GM19240 (cell line): ENCODE results near the gene PCMT1.
"Not testable (repeated sequence)": the region's sequence is repeated elsewhere in the genome, so short reads cannot be mapped to it uniquely, and the experiment has no call there.

Source experiments
- DNase-seq: peaks from one replicate; pipeline ENCODE4 v3.0.0; 2011; ENCODE audit warnings: low spot score; ENCODE audit not compliant: insufficient read length

The PCMT1 gene

DNA sequence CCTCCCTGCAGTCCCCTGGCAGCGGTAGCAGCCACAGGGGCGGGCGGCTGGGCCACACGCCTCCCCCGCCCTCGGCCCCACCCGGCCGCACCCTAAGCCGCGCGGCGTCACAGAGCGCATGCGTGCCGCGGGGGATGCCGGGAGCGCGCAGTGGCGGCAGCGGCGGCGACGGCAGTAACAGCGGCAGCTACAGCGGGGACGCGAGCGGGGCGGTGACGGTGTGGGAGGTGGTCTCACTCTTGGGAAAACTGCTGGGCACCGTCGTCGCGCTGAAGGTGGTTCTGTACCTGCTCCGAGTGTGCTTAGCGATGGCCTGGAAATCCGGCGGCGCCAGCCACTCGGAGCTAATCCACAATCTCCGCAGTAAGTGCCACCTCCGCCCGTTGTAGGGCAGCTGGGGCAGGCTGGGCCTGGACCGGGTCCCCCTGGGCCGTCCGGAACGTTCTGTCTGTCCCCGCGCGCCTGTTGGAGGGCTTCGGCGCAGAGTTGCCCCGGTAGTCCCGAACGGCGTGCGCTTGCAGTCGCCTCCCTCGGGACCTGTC, at the start of gene PCMT1:
Gene PCMT1 (plus strand): TSS at position 148 of the 542 bp plus-strand sequence. CDS start 161 bp downstream, at position 309.
- DNase-seq, result peak; percentile 50

DNA sequence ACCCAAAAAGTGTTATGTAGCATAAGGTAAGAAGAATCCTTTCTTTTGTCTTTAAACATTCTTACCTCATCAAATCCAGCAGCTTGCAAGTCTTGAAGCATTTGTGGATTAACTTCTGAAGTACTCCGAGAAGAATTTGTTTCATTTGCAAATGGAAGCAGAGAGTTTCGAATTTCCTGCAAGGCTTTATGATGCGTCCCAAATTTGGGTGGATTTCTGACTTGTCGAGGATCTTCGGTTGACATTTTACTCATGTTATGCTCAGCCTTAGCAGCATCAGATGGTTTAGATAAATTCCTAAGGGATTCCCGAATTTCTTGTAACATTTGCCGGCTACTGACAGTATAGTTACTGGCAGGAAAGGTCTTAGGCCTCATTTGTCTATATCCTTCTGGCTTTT, 47.8 kb upstream of the PCMT1 start:
- no peak for DNase-seq

DNA sequence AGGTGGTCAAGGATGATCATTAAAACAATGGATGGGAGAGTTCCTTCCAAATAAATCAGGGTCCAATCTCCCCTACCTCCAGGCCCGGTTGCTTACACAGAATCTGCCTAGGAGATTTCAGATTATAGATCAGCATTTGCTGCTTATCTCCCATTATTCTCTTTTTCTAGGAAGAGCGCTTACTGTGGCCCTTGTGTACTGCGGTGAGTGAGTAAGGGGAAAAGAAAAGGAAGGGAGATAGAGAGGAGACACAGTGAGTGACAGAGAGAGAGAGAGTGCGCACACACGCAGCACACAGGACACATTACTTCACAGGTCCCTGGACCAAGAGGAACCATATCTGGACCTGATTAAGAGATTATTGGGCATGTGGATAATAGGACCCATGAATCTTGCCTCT, 37.8 kb upstream of the PCMT1 start:
- DNase-seq, result no peak

DNA sequence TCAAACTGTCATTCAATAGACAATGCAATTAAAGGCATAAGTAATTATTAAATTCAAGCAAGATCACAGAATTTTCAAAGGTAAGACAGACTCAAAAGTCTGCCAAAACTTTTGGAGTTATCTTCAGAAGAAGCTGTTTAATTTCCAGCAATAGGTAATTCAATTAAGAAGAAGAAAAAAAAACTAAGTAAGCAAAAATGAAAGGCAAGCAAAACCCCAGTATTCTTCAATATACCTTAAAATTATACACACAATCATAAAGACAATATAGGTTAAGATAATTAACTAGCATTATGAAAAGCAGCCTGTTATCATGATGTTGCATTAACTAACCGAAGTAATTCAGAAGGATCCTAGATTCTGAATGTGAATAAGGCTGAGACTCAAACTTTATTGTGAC, 35.1 kb upstream of the PCMT1 start:
- no peak for DNase-seq

DNA sequence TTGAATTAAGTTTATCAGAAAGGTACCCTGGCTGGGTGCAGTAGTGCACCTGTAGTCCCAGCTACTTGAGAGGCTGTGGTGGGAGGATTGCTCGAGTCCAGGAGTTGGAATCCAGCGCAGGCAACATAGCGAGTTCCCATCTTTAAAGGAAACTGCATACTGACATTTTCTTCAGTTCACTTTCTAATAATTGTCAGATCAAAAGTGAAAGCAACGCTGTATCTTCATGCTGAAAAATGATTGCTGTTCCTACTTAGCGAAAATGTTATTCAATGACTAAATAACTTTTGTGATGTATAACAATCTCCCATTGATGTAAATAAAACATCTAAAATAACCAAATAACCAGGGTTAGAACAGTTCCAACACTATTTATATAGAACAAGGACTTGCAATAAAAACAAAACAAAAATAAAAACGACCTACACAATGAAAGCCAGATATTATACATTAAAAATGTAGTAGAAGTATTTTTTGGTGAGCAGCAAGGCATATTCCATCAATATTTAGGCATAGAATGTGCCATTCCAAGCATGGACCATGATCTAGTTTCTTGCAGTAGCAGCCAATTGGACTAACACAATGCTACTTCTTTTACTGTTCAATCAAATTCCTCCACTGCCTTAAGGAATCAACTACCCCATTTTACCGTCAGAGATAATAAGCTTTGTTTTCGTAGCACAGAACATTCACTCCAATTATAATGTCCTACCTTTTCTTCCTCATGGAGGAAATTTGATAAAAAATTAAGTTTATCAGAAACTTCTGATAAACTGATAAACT, 33.2 kb upstream of the PCMT1 start:
- no peak for DNase-seq

DNA sequence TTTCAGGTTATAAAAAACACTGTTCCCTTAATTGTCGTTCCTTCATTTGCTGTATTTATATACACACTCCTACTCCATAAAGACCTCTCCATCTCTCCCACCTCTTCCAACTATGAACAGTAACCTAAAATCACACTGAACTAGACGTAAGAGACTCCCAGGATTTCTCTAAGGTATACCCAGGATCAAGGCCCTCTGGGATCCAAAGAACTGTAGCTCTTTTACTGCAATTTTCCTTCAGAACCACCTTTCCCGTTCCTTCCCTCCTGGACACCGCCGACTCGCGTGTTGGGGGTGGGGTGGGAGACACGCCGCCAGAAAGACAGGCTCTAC, 32.3 kb upstream of the PCMT1 start:
- no peak for DNase-seq

DNA sequence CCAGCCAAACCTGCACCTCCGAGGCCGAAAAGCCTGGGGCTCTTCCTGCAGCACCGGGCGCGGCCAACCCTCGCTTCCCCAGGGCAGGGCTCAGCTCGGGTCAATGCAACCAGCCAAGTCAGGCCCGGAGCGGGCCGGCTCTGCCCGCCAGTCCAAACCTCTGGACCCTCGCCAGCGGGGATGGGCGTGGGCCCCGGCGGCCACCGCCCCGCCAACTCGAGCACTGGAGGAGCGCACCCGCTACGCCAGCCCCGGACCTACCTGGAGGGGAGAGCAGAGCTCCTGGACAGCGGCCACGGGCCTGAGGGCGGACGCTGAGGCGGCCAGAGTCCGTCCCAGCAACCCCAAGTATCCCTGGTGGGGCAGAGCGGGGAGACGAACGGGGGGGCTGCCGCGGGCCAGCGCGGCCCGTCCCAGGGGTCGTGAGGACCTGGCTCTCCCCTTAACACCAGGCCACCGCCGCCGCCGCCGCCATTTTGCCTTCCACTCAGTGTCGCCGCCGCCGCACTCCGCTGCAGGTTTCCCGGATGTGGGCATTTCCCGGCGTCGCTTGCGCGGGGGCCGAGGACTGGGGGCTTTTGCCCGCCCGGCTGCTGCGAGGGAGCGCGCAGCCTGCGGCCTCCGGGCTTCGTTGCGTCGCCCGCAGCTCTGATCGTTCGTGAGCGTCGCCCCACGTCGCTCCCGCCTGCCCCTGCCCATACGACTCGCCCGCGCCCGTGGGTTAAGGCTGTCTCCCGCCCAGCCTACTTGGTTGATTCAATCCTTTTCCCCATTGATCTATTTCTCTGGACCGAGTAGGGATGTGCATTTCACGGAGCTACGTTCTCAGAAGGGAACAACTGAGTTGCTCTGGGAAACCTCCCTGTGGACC, 31.7 kb upstream of the PCMT1 start, which contains the start of gene LATS1:
Gene LATS1 (minus strand): TSS at position 514 of the 871 bp plus-strand sequence. CDS start 15,975 bp downstream, outside the sequence.
- DNase-seq, result peak; percentile 71

DNA sequence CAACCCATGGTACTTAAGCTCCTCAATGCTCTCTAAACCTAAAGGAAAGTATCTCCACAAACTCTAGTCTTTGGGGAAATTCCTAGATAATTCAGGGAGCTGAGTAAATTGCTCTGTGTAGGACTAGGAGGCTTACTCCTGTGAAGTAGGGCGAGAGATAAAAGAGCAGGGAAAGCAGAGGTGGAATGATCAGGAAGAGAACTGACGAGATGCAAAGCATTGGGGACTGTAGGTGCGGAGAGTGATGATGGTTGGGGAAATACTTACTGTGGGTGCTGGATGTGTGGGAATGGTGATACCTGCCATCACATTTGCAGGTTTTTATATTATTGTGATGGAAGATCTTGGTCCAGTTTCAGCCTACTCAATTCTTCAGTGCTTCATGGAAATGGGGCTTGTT, 30.0 kb upstream of the PCMT1 start:
- no peak for DNase-seq

DNA sequence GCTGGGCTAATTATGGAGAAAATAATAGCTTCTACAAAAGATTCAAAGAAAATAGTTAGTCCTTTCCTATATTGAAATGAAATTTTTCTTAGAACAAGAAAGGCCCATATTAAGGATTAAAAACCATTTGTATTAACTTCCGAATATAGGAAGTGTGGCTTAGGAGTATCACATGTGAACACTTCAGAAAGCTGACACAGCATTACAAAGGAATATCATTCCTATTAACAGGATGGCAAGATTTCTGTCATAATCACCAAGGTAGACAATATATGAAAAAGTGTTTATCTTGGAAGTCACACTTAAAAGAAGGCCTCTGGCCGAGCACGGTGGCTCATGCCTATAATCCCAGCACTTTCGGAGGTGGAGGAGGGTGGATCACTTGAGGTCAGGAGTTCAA, 26.3 kb upstream of the PCMT1 start:
- DNase-seq, result no peak

DNA sequence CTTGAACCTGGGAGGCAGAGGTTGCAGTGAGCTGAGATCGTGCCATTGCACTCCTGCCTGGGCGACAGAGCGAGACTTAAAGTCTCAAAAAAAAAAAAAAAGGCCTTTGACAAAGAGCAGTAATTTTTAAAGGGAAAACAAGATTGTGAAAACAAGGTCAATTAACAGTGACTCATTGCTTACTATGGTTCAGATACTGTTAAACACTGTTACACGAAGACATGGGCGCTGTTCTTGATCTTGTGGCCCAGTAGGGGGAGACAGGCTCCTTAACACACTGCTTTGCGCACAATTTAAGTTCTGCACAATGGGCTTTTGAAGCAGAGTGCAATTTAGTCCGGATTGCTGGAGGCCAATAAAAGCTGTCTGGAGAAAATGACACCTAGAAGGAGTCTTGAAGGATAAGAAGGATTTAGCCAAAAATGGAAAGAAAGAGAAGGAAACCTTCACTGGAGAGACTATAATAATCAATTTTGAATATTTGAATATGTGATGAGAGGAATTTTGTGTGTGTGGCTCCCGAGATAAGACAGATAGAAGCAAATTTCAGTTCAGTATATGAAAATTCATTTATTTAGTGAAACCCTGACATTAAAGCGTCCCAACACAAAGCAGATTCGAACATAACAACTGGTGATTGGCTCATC, 25.6 kb upstream of the PCMT1 start:
- no peak for DNase-seq

DNA sequence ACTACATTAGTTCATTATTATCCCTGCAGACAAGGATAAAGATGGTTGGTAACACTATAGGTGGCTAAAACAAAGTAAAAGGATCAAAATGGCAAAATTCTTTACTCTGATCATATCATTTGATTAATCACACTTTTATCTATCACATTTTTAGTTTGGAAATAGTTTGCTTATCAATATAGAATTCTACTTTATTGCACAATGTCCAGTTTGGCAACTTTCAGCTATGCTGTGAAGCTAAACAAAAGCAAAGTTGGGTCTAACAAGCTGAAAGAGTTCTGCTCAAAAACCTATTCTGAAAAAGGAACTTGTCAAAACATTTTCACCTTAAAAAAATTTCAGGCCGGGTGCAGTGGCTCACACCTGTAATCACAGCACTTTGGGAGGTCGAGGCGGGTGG, 23.8 kb upstream of the PCMT1 start:
- no peak for DNase-seq

DNA sequence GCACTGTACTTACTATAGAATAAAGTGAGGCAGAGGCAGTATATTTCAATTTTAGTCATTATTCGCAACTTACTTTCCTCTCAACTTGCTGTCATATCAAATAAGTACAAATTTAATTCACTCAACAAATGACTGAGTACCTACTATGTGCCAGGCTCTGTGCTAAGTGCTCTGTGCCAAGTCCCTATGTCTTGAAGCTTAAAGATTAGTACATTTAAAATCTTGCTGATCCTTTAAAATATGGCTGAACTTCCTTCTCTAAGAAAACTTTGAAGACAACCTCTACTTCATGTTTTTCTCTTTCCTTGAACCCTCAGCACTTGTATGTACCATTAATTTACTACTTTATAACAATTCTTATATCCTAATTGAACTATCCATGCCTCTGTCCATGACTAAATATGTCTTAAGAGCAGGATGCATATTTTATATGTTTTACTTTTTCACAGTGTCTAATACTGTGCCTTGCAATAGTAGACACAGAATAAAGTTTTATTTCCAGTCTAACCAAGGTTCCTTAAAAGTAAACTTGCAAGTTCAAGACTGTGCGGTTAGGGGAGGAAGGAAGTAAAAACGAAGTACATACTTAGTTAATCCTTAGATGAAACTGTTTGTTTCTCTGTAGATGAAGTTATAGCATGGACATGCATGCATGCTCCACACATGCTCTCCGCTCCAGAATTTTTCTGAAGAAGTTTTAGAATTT, 21.6 kb upstream of the PCMT1 start:
- no peak for DNase-seq

DNA sequence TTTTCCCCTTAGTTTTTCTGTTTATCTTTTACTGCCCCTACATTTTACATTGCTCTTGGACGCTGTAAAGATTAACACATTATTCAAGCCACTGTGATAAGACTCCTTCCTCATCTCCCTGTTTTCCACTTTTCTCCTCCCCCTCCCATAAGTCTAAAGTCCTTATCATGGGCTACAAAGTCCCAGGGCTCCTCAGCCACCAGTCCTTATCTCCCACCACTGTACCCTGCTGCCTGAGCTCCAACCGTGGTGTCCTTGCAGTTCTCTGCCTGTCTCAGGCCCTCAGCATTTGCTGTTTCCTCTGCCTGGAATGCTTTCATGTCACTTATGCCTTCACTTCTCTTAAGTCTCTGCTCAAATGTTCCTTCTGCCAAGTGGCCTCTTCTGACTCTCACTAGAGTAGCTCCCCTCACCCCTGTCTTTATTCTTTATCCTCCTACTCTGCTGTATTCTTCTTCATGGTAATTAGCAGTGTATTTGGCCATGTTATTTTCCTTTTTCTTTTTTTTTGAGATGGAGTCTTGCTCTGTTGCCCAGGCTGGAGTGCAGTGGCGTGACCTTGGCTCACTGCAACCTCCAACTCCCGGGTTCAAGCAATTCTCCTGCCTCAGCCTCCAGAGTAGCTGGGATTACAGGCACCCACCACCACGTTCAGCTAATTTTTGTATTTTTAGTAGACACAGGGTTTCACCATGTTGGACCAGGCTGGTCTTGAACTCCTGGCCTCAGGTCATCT, 20.9 kb upstream of the PCMT1 start:
- no peak for DNase-seq

DNA sequence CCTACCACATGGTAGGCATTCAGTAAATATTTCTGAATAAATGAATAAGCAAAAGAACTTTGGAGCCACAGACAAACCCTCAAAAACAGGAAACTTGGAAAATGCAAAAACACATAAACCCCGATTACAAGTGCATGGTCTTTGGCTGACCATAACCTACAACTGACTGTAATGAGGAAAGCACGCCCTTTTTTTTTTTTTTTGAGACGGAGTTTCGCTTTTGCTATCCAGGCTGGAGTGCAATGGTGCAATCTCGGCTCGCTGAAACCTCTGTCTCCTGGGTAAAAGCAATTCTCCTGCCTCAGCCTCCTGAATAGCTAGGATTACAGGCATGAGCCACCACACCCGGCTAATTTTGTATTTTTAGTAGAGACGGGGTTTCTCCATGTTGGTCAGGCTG, 19.7 kb upstream of the PCMT1 start:
- no peak for DNase-seq

DNA sequence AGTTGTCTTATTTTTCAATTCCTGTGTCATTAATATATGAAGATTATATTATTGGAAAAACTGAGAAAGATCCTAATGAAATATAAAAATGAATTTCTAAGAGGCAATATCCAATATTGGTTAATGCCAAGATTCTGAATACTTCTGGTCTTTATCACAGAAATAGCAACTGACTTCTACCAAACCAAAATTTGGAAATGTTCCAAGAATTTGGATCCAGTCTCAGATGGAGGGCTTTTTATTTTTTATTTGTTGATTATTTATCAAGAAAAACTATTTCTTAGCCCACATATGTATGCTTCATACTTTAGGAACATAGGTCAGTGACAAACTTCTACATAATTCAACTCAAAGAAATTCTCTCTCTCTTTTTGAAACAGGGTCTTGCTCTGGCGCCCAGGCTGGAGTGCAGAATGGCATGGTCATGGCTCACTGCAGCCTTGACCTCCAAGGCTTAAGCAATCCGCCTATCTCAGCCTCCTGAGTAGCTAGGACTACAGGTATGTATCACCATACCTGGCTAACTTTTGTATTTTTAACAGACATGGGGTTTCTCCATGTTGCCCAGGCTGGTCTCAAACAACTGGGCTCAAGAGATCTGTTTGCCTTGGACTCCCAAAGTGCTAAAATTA, 16.3 kb upstream of the PCMT1 start:
- no peak for DNase-seq

DNA sequence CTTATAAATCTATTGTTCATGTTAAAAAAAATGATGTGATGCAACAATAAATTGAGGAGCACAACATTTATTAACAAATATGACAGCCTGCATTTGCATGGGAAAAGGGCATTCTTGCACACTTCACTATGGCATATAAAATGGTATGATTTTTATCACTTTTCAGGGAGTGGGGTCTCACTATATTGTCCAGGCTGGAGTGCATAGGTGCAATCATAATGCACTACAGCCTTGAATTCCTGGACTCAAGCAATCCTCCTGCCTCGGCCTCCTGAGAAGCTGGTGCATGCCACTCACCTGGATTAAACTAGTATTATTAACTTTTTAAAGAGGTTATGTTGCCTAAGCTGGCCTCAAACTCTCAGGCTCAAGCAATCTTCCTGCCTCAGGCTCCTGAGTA, 14.6 kb upstream of the PCMT1 start:
- no peak for DNase-seq

DNA sequence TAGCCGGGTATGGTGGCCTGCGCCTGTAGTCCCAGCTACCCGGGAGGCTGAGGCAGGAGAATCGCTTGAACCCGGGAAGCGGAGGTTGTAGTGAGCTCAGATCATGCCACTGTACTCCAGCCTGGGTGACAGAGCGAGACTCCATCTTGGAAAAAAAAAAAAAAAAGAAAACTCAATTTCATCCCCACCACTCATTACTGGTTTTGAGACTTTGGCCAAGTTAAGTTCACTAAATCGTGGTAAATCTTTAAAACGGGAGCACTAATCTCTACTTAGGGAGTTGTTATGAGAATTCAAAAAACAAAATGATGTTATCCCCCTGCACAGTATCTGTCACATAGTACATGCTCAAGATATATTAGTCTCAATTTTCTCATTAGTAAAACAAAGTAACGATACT, 4.3 kb upstream of the PCMT1 start:
- not testable (repeated sequence) for DNase-seq

DNA sequence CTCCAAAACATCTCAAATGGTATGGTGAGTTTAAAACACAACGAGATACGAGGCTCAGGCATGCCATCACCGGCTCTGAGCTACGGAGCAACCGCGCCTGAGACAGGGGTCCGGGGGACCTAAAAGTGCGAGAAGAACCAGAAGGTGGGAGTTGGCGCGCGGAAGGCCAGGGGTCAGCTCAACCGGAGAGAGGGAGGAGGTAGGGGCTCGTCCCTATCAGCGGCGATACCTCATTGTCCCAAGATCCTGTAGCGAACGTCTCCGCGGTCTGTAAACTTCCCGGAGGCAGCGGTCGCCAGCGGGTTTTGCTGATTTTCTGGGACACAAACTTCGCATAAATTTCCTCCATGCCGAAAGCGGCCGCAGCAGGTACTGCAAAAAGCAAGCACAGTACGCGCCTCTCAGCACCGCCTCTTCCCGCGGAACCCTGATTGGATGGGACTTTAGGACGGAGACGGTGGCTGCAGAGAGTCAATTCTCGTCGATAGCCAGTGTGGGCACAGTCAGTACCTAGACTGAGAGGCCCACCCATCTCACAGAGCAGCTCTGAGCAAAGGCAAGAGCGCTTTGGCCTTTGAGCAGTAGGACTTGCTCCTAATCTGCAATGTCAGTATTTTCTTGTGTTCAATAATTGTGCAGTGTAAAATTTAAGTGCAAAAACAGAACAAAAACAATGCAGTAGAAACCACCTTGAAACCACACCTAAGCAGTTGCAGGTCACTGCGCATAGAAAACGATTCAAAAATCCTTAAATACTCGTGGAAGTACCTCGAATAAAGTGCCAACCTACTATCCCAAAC, 3.2 kb upstream of the PCMT1 start, which contains the start of gene NUP43:
Gene NUP43 (minus strand): TSS at position 383 of the 800 bp plus-strand sequence. CDS start 34 bp downstream, at position 349.
- peak; percentile 75 for DNase-seq

DNA sequence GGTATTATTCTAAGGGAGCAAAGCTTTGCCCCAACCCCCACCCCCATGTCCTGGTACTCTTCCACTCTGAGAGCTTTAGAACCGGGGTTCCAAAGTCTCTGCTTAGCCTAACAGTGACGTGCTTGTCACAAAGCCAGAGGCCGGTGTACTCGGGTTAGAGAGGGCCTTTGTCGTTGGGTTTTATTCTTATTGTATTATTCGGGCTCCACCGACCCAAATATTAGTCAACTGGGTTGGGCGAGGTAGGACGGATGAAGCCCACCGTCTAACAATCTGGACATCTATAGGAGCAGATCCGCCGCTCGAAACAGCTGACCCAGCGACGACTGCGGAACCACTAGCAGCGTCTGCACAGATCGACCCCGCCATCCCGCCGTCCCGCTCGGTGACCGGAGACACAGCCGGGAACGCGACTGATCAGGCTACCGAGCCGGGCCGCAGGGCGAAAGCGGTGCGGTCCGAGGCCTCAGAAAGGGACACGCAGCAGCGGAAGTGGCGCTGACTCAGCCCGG, 403 bp upstream of the PCMT1 start:
- not testable (repeated sequence) for DNase-seq
